Activated CD4-positive, alpha-beta T cell treated with anti-CD3 and anti-CD28 coated beads, Interleukin-2, Interleukin-4, amounts not matched to agents 100 ng/mL and 50 ng/mL, durations not matched to agents 16 hours and 8 hours (primary cell): ENCODE data around the gene DEPDC5.
"Not testable (repeated sequence)": the region's sequence is repeated elsewhere in the genome, so short reads cannot be mapped to it uniquely, and the experiment has no call there.

Experiments
- DNase-seq: peaks from one replicate; pipeline ENCODE4 v3.0.0-alpha.2; 2020; ENCODE audit warnings: low spot score

The DEPDC5 gene

DNA sequence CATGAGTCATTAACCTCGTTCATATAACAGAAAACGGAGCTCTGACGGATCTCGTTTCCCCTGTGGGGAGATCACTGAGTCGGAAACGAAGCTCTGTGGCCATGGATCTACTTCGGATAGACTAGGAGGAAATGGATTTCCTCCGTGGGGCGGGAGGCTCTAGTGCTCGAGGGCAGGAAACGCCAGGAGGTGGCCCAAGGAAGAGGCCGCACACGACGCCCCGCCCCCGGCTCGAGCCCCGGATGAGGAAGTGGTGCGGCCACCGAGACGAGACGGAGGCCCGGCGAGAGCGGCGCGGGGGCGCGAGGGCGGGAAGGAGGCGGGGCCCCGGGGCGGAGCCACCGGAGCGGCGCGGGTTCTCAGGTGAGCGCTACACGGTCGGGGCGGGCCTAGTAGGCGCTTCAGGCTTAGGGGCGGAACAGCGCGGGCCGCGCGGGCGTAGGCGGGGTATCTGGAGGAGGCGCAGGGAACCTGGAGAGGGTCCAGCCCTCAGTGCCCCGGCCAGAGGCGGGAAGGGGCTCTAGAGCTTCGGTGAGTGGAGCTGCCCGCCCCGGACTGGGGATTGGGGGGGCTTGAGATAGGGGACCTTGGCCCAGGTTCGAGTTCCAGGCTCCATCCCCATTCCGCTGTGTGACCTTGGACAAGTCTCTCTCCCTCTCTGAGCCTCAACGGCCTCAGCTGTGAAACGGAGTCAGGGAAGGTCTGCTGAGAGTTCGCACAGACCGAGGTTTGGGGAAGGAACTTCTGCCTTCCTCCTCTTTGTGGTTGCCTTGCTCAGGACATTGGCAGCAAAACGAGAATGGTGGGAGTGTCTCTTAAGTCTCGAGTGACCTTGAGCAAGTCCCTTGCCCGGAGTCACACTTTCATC, at the start of gene DEPDC5:
Gene DEPDC5, plus strand, starts transcription at position 386 of the 868 bp plus-strand sequence. CDS start 903 bp downstream, outside the sequence.
- peak; percentile 95 for DNase-seq

DNA sequence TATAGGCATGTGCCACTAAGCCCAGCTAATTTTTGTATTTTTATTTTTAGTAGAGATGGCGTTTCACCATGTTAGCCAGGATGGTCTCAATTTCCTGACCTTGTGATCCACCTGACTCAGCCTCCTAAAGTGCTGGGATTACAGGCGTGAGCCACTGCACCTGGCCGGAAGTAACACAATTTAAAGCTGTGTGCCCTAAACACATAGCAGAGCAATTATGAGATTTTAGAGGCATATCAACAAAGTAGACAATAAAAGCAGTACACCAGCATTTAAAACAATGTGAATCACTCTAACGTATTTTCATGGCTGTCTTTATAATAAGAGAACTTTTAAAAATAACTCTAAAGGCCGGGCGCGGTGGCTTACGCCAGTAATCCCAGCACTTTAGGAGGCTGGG, 46.3 kb upstream of the DEPDC5 start:
- no peak for DNase-seq

DNA sequence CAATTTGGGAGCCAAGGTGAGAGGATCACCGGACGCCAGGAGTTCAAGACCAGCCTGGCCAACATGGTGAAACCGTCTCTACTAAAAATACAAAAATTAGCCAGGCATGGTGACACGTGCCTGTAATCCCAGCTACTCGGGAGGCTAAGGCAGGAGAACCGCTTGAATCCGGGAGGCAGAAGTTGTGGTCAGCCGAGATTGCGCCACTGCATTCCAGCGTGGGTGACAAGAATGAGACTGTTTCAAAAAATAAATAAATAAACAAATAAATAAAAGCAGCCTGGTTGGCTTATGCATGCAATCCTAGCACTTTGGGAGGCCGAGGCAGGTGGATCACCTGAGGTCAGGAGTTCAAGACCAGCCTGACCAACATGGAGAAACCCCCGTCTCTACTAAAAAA, 42.6 kb upstream of the DEPDC5 start:
- not testable (repeated sequence) for DNase-seq

- no peak for DNase-seq
Observed at GRCh38 chr22:31715147-31715778, 38.6 kb upstream of the DEPDC5 start.

- DNase-seq: no peak
Observed at GRCh38 chr22:31719850-31720471, 33.9 kb upstream of the DEPDC5 start.

DNA sequence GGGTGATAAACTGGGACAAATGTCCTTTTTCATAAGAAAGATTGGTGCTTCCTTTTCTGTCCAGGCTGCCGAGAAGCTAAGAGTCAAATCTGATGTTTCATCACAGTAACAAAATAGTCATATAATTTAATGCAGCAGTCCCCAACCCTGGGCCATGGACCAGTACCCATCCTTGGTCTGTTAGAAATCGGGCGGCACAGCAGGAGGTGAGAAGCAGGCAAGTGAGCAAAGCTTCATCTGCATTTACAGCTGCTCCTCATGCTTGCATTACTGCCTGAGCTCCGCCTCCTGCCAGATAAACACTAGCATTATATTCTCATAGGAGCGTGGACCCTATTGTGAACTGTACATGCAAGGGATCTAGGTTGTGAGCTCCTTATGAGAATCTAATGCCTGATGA, 30.1 kb upstream of the DEPDC5 start:
- no peak for DNase-seq

GRCh38 chr22:31726692-31727091, 27.1 kb upstream of the DEPDC5 start:
- DNase-seq: no peak

DNA sequence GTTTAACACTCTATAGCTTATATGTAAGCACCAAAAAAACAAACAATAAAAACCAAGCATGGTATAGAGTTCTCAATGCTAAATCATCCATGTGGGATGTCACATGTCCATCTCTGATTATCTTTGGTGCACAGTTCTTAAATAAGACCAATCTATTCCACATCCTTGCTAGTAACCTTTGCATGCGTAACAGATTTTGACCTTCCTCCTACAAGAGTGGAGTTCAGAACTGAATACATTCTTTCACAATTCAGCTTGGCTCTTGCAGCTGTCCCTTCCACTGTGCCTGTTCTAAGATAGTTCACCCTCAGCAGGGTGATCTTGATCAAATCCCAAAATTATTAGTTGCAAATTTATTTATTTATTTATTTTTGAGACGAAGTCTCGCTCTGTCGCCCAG, 25.0 kb upstream of the DEPDC5 start:
- DNase-seq: no peak

DNA sequence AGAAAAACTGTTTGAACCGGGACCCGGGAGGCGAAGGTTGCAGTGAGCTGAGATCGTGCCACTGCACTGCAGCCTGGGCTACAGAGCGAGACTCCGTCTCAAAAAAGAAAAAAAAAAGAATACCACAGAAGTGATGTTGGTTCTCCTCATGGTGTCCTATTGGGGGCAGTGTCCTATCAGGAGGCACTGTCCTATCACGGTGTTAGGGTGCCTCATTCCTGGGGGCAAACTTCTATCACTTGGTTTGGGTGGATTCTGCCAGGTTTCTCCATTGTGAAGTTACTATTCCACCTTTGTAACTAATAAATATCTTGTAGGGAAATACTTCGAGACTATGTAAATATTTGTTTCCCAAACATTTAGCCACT, 23.5 kb upstream of the DEPDC5 start:
- DNase-seq: no peak

- DNase-seq: no peak
Observed at GRCh38 chr22:31732089-31732829, 21.6 kb upstream of the DEPDC5 start.

- DNase-seq: no peak
Observed at GRCh38 chr22:31733580-31734079, 20.2 kb upstream of the DEPDC5 start.

GRCh38 chr22:31734512-31734911, 19.3 kb upstream of the DEPDC5 start:
- no peak for DNase-seq

DNA sequence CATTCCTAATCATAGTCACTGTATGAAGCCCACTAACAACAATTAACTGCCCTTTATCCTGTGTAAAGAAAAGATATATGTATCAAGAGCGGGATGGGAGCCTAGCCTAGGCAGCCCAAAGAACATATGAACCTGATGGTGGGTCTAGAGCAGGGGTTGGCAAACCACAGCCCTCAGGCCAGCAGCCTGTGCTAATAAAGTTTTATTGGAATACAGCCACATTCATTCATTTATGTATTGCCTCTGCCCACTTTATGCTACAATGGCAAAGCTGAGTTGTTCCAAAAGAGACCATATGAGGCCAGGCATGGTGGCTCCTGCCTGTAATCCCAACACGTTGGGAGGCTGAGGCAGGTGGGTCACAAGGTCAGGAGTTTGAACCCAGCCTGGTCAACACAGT, 17.4 kb upstream of the DEPDC5 start:
- no peak for DNase-seq

DNA sequence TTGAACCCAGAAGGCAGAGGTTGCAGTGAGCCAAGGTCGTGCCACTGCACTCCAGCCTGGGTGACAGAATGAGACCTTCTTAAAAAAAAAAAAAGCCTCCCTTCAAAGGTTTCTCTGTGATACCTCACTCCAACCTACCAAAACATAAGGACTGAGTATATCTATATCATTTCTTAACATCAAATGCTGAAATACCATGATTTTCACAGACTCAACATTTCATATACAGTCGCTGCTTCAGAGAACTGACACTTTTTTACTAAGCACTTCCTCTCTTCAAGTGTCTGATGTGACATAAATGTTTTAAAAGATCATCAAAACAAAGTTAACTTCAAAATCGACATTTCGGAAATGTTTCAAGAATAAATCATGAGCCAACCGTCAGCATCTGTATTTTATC, 15.9 kb upstream of the DEPDC5 start:
- no peak for DNase-seq

GRCh38 chr22:31738566-31738965, 15.3 kb upstream of the DEPDC5 start:
- DNase-seq: no peak

GRCh38 chr22:31739795-31740201, 14.0 kb upstream of the DEPDC5 start:
- DNase-seq: no peak

DNA sequence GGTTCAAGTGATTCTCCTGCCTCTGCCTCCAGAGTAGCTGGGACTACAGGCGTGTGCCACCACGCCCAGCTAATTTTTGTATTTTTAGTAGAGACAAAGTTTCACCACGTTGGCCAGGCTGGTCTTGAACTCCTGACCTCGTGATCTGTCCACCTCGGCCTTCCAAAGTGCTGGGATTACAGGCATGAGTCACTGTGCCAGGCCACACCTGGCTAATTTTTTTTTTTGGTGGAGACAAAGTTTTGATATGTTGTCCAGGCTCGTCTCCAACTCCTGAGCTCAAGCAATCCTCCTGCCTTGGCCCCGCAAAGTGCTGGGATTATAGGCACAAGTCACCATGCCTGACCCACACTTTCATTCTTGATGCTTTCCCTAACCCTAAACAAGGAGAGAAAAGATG, 13.5 kb upstream of the DEPDC5 start:
- not testable (repeated sequence) for DNase-seq

DNA sequence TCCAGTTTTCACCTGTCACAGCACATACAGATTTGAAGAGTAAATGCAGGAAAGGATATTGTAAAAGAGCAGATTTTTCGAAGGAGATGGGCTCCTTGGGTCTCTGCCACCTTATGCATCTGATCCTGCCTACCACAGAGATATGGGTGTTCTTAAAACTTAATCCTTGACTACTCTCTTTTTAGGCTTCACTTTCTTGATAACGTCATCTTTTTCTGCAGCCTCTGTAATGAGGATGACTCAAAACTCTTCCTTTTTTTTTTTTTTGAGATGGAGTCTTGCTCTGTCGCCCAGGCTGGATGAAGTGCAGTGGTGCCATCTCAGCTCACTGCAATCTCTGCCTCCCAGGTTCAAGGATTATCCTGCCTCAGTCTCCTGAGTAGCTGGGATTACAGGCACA, 11.7 kb upstream of the DEPDC5 start:
- DNase-seq: no peak

GRCh38 chr22:31742682-31743081, 11.1 kb upstream of the DEPDC5 start:
- no peak for DNase-seq

- DNase-seq: no peak
Observed at GRCh38 chr22:31743871-31744270, 9.9 kb upstream of the DEPDC5 start.

DNA sequence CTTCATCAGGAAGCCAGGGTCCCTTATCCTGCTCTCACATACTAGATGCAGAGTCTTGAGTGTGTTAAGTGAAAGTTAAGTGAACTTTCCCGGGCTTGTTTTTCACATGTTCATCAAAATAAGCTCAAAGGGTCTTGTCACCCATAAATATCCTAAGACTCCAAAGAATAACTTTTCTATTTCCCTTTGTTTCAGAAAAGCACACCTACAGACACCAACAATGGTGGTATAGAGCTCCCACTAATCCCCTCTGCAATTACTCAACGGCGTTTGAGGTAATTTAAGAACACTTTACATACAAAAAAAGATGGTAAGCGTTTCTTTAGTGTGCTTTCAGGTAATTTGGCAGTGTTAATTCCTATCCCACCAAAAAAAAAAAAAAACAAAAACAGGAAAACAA, 6.4 kb upstream of the DEPDC5 start:
- DNase-seq: no peak

DNA sequence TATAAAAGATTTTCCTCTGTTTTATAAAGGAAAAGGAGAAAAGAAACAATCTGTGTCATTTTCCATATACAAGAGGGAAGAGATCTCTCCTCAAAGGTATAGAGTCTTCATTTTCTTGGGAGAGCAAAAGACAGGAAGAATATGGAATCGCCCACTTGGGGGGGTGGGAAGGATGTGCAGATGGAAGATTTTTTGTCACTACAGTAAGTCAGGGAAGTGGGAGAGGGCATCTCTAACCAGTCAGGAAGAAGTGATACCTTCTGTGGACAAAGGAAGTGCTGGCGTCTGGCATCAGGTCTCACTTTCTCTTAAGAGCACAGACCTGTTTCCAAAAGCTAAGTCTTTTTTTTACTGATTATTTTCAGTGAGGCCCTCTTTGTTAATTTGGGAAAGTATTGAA, 5.3 kb upstream of the DEPDC5 start:
- no peak for DNase-seq
